A673 (cell line): ENCODE data around the gene TMEM178B. TPM values are rescaled to one million over a fixed set of nuclear protein-coding genes. Genes with fewer than 3 reads are reported as not detected.

Experiments used
- BruUV-seq: library from RNA; stranded (reverse); fragments of 400-500 nt; replicated peaks from 2 replicates; lab custom pipeline; 2021; lab: Mats Ljungman, UMichigan
- CTCF ChIA-PET: fragments of 300-600 bp; sonication (Branson Sonifier 250); formaldehyde crosslinking; loops from one replicate; lab custom pipeline; 2022; ENCODE audit warnings: antibody characterized with exemption; lab: Charles Lee
- POLR2A ChIA-PET: fragments of 300-600 bp; sonication (Branson Sonifier 250); formaldehyde crosslinking; loops from one replicate; lab custom pipeline; 2022; ENCODE audit warnings: antibody characterized with exemption; ENCODE audit not compliant: low non-redundant PET; lab: Charles Lee
- DNase-seq: peaks from one replicate; pipeline ENCODE4 v3.0.0-alpha.2; 2015; ENCODE audit warnings: low spot score
- H3K27ac ChIP-seq: fragments of 200-600 bp; sonication (generic); 2 replicates; pipeline ENCODE4 v1.5.1; 2016; ENCODE audit warnings: mixed run types, low read depth, mild to moderate bottlenecking, mixed read lengths, antibody characterized with exemption, low read length; ENCODE audit not compliant: poor library complexity, severe bottlenecking
- H3K27me3 ChIP-seq: fragments of 200-600 bp; sonication (generic); replicated peaks from 2 replicates; pipeline ENCODE4 v1.6.1; 2017; ENCODE audit warnings: mixed run types, low read depth, mild to moderate bottlenecking, mixed read lengths, antibody characterized with exemption, low read length; ENCODE audit not compliant: insufficient read depth, poor library complexity
- H3K36me3 ChIP-seq: fragments of 200-600 bp; sonication (generic); 2 replicates; pipeline ENCODE4 v1.6.1; 2016; ENCODE audit warnings: mixed run types, mild to moderate bottlenecking, mixed read lengths, antibody characterized with exemption, low read length; ENCODE audit not compliant: insufficient read depth, poor library complexity, severe bottlenecking
- H3K4me1 ChIP-seq: fragments of 200-600 bp; sonication (generic); 2 replicates; pipeline ENCODE4 v1.6.1; 2017; ENCODE audit warnings: mixed run types, mild to moderate bottlenecking, mixed read lengths, antibody characterized with exemption, low read length; ENCODE audit not compliant: insufficient read depth, poor library complexity, severe bottlenecking
- H3K4me3 ChIP-seq: fragments of 200-600 bp; sonication (generic); 2 replicates; pipeline ENCODE4 v1.5.1; 2016; ENCODE audit warnings: low read depth, mixed run types, mild to moderate bottlenecking, mixed read lengths, low read length; ENCODE audit not compliant: poor library complexity, severe bottlenecking
- H3K9me3 ChIP-seq: fragments of 200-600 bp; sonication (generic); 2 replicates; pipeline ENCODE4 v1.6.1; 2016; ENCODE audit warnings: mixed run types, low read depth, mild to moderate bottlenecking, mixed read lengths, antibody characterized with exemption, low read length; ENCODE audit not compliant: poor library complexity, severe bottlenecking
- EZH2 ChIP-seq: fragments of 200-600 bp; sonication (generic); IDR thresholded peaks from 2 replicates; pipeline ENCODE4 v1.6.1; 2017; ENCODE audit warnings: borderline replicate concordance, low read depth, mild to moderate bottlenecking, mixed read lengths, antibody characterized with exemption, low read length; ENCODE audit not compliant: poor library complexity, severe bottlenecking
- intact Hi-C: fragments of 100-400 bp; cut with micrococcal nuclease; formaldehyde crosslinking; loops from one replicate; pipeline ENCODE4 v1.10.0; 2022; ENCODE audit not compliant: unreplicated experiment
- total RNA-seq: library from RNA; stranded (reverse); gene quantifications from 2 replicates; pipeline ENCODE4 v1.2.3, GENCODE V29; 2021
- TF ChIP-seq, protein P1 (sequence below): fragments of 300-800, 200-600 bp; sonication (generic); conservative IDR thresholded peaks from 2 replicates; pipeline ENCODE4 v1.5.1; 2017; ENCODE audit warnings: low read depth, mild to moderate bottlenecking, antibody characterized with exemption, low read length, moderate library complexity, mixed read lengths

TMEM178B gene
- total RNA-seq, 1 experiment from 2014 or later: 2.8 TPM

DNA sequence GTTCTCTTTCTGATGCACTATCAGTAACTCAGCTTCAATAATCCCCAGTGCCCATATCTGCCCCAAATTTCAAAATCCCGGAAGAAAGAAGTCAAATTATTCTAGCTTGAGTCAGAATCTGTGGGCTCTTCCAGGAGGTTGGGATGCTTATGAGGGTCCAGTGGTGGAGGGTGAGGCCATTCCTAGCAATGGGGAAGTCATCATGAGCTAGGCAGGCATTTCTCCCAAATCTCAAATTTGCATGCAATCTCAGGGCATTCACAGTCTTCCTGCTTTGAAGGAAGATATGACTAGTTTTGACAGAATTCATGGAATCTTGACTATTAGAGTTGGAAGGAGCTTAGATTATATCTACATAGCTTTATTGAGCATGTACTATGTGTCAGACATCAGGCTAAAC lies 313.0 kb downstream of the TMEM178B start:
- no peaks in the 10 kb centered on the region for H3K27me3 ChIP-seq
- BruUV-seq: no TSS peak
- CTCF ChIA-PET: no interaction called here
- intact Hi-C loops: no loop called here
- no peak for DNase-seq
- POLR2A ChIA-PET: no interaction called here
- H3K4me3 ChIP-seq: no peak overlapping the region
- no peak for TF ChIP-seq EZH2
- TF ChIP-seq, protein P1, sequence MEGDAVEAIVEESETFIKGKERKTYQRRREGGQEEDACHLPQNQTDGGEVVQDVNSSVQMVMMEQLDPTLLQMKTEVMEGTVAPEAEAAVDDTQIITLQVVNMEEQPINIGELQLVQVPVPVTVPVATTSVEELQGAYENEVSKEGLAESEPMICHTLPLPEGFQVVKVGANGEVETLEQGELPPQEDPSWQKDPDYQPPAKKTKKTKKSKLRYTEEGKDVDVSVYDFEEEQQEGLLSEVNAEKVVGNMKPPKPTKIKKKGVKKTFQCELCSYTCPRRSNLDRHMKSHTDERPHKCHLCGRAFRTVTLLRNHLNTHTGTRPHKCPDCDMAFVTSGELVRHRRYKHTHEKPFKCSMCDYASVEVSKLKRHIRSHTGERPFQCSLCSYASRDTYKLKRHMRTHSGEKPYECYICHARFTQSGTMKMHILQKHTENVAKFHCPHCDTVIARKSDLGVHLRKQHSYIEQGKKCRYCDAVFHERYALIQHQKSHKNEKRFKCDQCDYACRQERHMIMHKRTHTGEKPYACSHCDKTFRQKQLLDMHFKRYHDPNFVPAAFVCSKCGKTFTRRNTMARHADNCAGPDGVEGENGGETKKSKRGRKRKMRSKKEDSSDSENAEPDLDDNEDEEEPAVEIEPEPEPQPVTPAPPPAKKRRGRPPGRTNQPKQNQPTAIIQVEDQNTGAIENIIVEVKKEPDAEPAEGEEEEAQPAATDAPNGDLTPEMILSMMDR: no peak
- no peaks in the 10 kb centered on the region for H3K4me1 ChIP-seq
- H3K27ac ChIP-seq: no peak overlapping the region
- H3K9me3 ChIP-seq: no peaks in the 10 kb centered on the region
- no peaks in the 10 kb centered on the region for H3K36me3 ChIP-seq

DNA sequence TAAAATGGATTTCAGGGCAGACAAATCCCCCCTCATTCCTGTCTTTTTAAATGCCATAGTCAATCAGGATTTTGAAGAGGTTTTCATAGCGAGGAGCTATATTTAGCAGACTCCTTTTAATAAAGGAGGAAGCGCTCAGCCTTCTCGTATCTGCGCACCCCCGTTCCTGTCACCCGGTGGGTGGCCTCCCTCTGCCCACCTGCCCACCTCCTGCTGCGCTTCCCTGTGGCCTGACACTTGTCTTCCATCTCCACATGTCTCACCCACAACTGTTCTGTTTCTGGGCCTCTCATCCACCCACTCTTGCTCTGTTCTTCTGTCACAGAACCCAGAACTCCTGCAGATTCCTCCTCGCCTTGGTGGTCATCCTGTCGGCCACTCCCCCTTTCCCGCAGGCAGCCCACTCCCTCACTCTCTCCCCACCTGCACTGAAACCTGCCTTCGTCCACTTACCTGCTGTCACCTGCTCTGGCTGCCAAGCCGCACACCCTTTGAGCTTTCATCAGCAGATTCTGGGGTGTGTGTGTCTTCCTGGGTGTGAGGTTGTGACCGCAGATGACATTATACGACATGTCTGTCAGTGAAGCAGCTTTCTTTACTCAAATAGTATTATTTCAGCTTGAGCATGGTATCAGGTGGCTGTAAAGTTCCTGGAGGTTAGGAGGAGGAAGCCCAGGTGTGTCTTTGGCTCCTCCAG lies 313.8 kb downstream of the TMEM178B start:
- Histone ChIP-seq H3K4me3 (no peak overlapping the region), H3K27me3 (no peaks in the 10 kb centered on the region), H3K4me1 (no peaks in the 10 kb centered on the region), H3K27ac (no peak overlapping the region), H3K36me3 (no peaks in the 10 kb centered on the region), H3K9me3 (no peaks in the 10 kb centered on the region)
- ChIA-PET CTCF (no interaction called here), POLR2A (no interaction called here)
- intact Hi-C loops: no loop called here
- DNase-seq: no peak
- BruUV-seq: no TSS peak
- TF ChIP-seq EZH2: no peak
- TF ChIP-seq, protein P1: no peak

DNA sequence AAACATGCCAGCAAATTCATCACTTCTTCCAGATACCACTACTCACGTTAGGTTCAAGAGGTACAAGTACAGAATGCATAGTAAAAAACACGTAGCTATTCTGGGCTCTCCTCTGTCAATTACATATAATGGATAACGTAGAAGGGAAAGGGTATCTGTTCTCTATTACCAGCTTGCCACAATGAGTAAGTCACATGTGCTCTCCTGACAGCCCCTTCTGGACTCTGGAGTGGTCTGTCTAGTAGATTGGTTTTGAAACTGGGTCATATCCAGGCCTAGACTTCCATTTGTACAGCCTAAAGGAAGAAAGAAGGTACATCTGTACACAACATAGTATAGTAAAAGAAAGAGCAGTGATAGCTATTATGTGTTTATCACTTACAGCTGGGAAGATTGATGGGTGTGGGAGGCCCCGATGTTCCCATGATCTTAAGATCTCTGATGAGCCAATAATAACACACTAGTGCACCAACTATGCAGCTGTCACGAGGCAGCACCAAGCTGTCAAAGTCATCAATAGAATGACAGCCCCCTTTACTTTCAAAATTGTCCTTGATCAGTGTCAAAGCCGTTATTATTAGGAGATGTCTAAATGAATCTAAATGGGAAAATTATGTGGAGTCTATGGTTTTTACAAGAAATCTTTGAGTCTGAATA lies 315.4 kb downstream of the TMEM178B start:
- Histone ChIP-seq H3K27me3 (no peaks in the 10 kb centered on the region), H3K4me3 (no peak overlapping the region), H3K9me3 (no peaks in the 10 kb centered on the region), H3K27ac (no peak overlapping the region), H3K36me3 (no peaks in the 10 kb centered on the region), H3K4me1 (no peaks in the 10 kb centered on the region)
- intact Hi-C loops: no loop called here
- no TSS peak for BruUV-seq
- DNase-seq: no peak
- ChIA-PET CTCF (no interaction called here), POLR2A (no interaction called here)
- no peak for TF ChIP-seq EZH2
- TF ChIP-seq, protein P1: no peak
